ENCODE results near the gene PATE3.

PATE3 gene

GRCh38 chr11:125787827-125788226 is at the start of gene PATE3:
Gene PATE3 (plus strand): TSS chr11:125788127. CDS start chr11:125788152, 25 bp downstream.
- DNase-seq: no peak

GRCh38 chr11:125740617-125741016 is 47.3 kb upstream of the PATE3 start:
- no peak for DNase-seq

GRCh38 chr11:125743681-125744080 is 44.2 kb upstream of the PATE3 start:
- DNase-seq: no peak

- no peak for DNase-seq
Observed at GRCh38 chr11:125745979-125746378, 41.9 kb upstream of the PATE3 start, which contains the start of gene PATE1. Gene PATE1 (plus strand): TSS chr11:125746279. CDS start chr11:125746305, 26 bp downstream.

- DNase-seq: no peak
Observed at GRCh38 chr11:125750629-125751028, 37.3 kb upstream of the PATE3 start.

- no peak for DNase-seq
Observed at GRCh38 chr11:125756050-125756449, 31.9 kb upstream of the PATE3 start.

GRCh38 chr11:125762445-125762844 is 25.5 kb upstream of the PATE3 start:
- DNase-seq: no peak

- DNase-seq: no peak
Observed at GRCh38 chr11:125763483-125763882, 24.4 kb upstream of the PATE3 start.

- DNase-seq: no peak
Observed at GRCh38 chr11:125766251-125766650, 21.7 kb upstream of the PATE3 start.

- no peak for DNase-seq
Observed at GRCh38 chr11:125768336-125769046, 19.4 kb upstream of the PATE3 start.

- no peak for DNase-seq
Observed at GRCh38 chr11:125770583-125770982, 17.3 kb upstream of the PATE3 start.

GRCh38 chr11:125772834-125773505 is 15.0 kb upstream of the PATE3 start:
- DNase-seq: no peak

GRCh38 chr11:125773516-125773915 is 14.4 kb upstream of the PATE3 start:
- DNase-seq: no peak

- no peak for DNase-seq
Observed at GRCh38 chr11:125777309-125777708, 10.6 kb upstream of the PATE3 start.

GRCh38 chr11:125778728-125779127 is 9.2 kb upstream of the PATE3 start, which contains the start of gene PATE2:
Gene PATE2 (minus strand): TSS chr11:125778828. CDS start chr11:125778773, 55 bp downstream.
- no peak for DNase-seq

- DNase-seq: no peak
Observed at GRCh38 chr11:125784678-125785077, 3.2 kb upstream of the PATE3 start.

- no peak for DNase-seq
Observed at GRCh38 chr11:125790825-125791224, 2.9 kb downstream of the PATE3 start.

- DNase-seq: no peak
Observed at GRCh38 chr11:125797641-125798040, 9.7 kb downstream of the PATE3 start.

- no peak for DNase-seq
Observed at GRCh38 chr11:125799808-125800207, 11.9 kb downstream of the PATE3 start.

- no peak for DNase-seq
Observed at GRCh38 chr11:125802387-125802786, 14.5 kb downstream of the PATE3 start.

GRCh38 chr11:125807909-125808308 is 20.0 kb downstream of the PATE3 start:
- DNase-seq: no peak

GRCh38 chr11:125833016-125833415 is 45.1 kb downstream of the PATE3 start, which contains the start of gene PATE4:
Gene PATE4 (plus strand): TSS chr11:125833316. CDS start chr11:125833360, 44 bp downstream.
- no peak for DNase-seq

GRCh38 chr11:125835748-125836147 is 47.8 kb downstream of the PATE3 start:
- DNase-seq: no peak

All from DMS 273 treated with DMSO at 0.1 percent for 48 hours (cell line).